NCI-H2029 treated with DMSO at 0.1 percent for 48 hours (cell line): ENCODE results near the gene ZNF546.
"Not testable (repeated sequence)": the region's sequence is repeated elsewhere in the genome, so short reads cannot be mapped to it uniquely, and the experiment has no call there.

Source experiments
- DNase-seq: peaks from one replicate; lab custom pipeline; 2025; lab: John Stamatoyannopoulos, UW

ZNF546 gene

DNA sequence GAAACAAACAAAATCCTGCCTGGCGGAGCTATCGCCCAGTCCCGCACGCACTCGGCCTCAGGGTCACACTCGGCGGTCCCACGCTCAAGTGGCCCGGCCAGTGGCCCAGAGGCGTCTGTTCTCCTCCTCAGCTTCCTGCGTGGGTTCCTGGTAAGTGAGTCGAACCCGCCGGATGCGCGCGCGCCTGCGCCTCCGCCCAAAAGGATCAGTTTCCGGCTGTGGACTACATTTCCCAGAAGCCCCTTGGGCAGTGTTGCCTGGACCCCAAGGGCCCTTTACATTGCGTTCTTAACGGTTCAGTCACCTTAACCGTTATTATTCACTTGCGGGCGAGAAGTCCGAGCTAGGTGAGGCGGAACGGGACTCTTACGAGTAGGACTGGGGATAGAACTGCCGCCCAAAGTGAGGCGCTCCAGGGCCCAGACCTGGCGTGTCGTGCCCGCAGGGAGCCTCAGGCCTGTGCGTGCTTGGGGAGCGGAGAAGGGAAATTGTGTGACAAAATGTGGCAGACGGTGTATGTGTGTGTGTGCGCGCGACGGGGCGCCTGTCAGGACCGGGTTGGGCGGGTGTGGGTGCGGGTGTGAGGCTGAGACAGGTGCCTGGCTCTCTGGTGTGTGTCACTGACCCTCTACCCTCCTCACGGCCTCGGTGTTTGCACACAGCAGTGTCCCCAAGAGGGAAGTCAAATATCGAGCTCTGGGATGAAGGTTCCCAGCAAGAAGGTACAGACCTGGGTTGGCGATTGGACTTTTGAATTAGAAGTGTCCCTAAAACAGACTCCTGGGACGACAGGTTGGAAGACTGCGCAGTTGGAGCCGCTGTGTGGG lies at the start of gene ZNF546:
ZNF546 (plus strand) TSS at position 250 of the 827 bp plus-strand sequence. CDS start 1,267 bp downstream, outside the sequence.
- DNase-seq, result peak; percentile 65

DNA sequence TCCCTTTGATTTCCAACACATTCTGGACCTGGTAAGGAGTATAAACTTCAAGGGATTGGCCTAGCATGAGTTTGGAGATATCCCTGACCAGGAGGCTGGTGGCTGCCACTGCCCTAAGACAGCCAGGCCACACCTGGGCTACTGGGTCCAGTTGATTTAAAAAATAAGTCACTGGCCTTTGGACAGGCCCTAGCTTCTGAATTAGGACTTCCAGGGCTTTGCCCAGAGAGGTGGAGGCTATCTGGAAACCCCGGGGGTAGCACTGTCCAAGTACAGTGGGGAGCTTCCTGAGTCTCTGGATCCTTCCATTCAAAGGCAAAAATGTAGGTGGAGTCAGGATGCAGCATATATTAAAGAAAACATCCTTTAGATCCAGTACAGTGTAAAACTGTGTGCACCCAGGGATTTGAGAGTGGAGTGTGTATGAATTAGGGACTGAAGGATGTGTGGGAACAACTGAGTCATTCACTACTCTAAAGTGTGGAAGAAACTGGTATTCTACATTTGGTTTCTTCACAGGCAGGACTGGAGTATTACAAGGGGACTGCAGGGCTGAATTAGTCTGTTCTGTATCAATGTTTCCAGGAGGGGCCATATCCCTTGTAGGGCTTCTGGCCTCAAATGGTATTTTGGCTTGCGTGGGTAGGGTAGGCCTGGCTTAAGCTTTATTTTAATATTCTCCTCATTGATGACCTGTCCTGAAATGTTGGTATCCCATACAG lies 47.7 kb upstream of the ZNF546 start:
- DNase-seq, result no peak

- DNase-seq, result no peak
Observed at GRCh38 chr19:39951065-39951650, 45.7 kb upstream of the ZNF546 start.

DNA sequence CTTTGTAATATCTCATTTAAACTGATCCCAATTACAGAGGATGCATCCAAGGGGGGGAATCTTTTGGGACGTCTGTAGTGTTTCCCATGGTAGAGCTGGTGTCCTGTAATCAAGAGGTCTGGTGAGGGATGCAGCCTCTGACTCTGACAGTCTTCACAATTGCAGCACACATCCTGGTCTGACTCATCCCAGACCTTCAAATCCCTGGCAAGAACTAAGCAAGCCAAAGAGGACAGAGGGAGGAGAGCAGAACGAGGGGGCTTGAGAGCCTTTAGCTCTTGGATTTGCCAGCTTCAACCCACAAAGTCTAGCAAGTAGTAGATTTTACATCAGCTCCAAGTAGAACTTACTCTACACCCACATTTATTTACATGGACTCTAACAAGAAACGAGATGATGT lies 45.2 kb upstream of the ZNF546 start:
- DNase-seq, result no peak

- DNase-seq, result no peak
Observed at GRCh38 chr19:39953915-39954314, 42.9 kb upstream of the ZNF546 start.

DNA sequence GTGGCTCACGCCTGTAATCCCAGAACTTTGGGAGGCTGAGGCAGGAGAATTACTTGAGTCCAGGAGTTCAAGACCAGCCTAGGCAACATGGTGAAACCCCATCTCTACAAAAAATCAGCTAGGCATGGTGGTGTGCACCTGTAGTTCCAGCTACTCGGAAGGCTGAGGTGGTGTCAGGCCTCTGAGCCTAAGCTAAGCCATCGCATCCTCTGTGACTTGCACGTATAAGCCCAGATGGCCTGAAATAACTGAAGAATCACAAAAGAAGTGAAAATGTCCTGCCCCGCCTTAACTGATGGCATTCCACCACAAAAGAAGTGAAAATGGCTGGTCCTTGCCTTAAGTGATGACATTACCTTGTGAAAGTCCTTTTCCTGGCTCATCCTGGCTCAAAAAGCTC lies 39.0 kb upstream of the ZNF546 start:
- not testable (repeated sequence) for DNase-seq

GRCh38 chr19:39958942-39959341 lies 37.9 kb upstream of the ZNF546 start:
- DNase-seq, result not testable (repeated sequence)

GRCh38 chr19:39959407-39959806 lies 37.5 kb upstream of the ZNF546 start:
- DNase-seq, result not testable (repeated sequence)

DNA sequence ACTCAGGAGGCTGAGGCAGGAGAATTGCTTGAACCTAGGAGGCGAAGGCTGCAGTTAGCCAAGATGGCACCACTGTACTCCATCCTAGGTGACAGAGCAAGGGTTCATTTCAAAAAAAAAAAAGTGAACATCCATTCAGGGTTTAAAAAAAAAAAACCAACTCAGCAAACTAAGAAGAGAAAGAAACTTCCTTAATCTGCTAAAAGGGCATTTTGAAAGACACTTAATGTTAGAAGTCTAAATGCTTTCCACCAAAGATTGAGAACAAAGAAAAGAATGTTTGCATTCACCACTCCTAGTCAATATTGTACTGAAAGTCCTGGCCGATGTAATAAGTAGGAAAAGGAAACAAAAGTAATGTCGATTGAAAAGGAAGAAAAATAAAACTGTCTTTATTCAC lies 33.0 kb upstream of the ZNF546 start:
- DNase-seq, result no peak

GRCh38 chr19:39966617-39967016 lies 30.2 kb upstream of the ZNF546 start:
- no peak for DNase-seq

DNA sequence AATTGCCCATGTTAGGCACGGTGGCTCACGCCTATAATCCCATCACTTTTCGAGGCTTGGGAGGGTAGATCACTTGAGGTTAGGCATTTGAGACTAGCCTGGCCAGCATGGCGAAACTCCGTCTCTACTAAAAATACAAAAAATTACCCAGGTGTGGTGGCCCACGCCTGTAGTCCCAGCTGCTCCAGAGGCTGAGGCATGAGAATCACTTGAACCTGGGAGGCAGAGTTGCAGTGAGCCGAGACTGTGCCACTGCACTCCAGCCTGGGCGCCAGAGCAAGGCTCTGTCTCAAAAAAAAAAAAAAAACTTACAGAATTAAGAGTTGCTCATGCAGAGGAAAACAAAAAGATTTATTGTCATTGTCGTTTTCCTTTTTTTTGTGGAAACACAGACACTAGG lies 29.3 kb upstream of the ZNF546 start:
- DNase-seq, result no peak

DNA sequence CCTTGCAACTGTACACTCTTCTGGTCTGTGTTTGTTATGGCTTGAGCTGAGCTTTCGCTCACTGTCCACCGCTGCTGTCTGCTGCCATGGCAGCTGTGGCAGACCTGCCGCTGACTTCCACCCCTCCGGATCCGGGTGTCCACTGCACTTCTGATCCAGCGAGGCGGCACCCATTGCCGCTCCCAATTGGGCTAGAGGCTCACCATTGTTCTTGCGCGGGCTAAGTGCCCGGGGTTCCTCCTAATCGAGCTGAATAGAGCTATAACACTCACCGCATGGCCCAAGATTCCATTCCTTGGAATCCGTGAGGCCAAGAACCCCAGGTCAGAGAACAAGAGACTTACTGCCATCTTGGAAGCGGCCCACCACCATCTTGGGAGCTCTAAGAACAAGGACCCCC lies 28.1 kb upstream of the ZNF546 start:
- no peak for DNase-seq

- DNase-seq, result no peak
Observed at GRCh38 chr19:39969266-39969665, 27.6 kb upstream of the ZNF546 start.

DNA sequence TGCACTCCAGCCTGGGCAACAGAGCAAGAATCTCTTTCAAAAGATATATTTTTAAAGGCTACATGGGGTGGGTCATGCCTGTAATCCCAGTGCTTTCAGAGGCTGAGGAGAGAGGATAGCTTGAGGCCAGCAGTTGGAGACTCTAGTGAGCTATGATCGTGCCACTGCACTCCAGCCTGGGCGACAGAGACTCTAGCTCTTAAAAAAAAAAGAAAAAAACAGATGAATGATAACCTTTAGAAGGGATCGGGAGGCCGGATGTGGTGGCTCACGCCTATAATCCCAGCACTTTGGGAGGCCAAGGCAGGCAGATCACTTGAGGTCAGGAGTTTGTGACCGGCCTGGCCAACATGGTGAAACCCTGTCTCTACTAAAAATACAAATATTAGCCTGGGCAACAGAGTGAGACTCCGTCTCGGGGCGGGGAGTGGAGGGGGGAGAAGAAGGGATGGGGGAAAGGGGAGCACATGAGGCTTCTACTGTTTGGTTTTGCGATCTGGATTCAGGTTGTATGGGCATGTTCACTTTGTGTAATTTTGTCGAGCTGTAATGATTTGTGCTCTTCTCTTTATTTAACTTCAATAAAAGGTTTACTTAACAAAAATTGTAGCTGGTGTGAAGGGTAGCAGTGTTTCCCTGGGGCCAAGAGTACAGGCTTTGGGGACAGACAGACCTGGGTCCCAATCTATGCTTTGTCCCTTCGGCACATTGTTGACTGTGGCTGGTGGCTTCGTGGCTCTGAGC lies 27.0 kb upstream of the ZNF546 start:
- DNase-seq, result no peak

- DNase-seq, result peak; percentile 38
Observed at GRCh38 chr19:39970425-39970674, 26.5 kb upstream of the ZNF546 start.

DNA sequence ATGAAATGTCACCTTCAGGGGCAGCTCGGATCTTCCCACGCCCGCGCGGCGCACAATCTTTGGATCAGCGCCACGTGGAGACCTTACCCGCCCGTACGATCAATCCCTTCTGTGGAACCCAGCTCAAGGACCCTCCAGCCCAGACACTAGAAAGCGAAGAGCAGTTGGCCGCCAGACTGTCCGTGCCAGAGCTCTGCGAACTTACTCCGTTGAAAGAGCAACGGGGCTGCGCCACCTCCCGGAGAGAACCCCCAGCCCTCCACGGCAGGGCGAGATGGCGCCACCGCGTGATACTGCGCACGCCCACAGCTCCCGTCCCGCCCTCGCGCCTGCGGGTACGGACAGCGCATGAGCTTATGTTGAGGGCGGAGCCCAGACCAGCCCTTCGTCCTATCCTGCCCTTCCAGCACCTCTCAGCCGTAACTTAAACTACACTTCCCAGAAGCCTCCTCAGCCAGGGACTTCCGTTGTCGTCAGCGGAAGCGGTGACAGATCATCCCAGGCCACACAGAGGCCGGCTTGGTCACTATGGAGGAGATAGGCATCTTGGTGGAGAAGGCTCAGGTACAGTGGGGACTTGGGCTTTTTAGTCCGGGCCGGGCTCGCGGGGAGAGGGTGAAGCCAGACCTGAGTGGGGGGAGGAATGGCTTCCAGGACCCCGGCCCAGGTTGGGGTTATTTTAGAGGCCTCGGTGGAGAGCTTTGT lies 26.0 kb upstream of the ZNF546 start, which contains the start of gene PSMC4:
PSMC4 (plus strand) TSS at position 491 of the 705 bp plus-strand sequence; CDS start at position 529, 38 bp downstream.
- DNase-seq, result peak; percentile 97

DNA sequence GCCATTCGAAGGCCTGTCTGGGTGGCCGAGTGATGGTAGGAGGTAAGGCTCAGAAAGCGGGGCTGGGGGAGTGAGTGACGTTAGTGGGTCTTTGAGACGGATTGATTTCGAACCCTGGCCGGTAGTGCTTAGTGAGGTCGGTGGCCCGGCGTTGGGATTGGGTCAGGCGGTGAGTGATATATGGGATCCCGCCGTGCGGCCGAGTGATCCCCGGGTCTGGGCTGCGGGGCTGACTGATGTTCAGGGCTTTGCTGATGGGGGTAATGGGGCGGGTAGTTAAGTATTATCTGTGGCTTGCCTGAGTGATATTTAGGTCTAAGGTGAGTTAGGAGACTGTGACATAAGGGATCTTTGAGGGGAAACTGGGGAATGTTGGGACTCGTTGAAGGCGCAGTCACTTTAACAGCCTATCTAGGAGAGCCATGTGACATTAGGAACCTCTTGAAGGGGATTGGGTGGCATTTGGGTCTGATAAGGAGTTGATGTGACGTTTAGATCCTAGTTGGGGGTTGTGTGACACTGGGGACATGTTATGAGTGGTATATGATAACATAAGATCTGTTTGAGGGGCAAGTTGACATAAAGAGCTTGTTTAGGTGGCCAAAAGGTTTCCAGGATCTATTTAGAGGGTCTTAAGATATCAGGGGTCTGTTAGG lies 25.4 kb upstream of the ZNF546 start:
- no peak for DNase-seq

- DNase-seq, result no peak
Observed at GRCh38 chr19:39974377-39975155, 22.3 kb upstream of the ZNF546 start.

GRCh38 chr19:39982883-39983282 lies 14.0 kb upstream of the ZNF546 start:
- no peak for DNase-seq

- no peak for DNase-seq
Observed at GRCh38 chr19:39983695-39984300, 13.1 kb upstream of the ZNF546 start.
